Measurements from ENCODE around the gene ARHGEF4.

The ARHGEF4 gene

DNA sequence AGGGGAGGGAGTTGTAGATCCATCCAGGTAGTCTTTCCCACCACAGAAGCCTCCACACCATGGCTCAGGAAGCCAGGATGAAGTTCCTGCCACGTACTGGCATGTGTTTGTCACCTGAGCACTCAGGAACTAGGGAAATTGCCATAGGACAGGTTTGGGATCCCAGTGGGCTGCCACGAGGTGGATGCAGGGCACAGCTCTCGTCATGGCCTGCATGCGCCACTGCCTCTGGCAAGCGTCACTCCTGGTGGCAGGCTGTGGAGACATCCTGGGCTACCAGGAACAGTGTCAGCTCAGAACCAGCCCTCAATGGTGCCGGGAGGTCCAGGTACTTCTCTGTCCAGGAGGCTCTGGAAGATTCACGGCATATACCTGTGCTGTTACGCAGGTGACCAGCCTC is 3.8 kb downstream of the ARHGEF4 start:
- TF ChIP-seq, protein P1, sequence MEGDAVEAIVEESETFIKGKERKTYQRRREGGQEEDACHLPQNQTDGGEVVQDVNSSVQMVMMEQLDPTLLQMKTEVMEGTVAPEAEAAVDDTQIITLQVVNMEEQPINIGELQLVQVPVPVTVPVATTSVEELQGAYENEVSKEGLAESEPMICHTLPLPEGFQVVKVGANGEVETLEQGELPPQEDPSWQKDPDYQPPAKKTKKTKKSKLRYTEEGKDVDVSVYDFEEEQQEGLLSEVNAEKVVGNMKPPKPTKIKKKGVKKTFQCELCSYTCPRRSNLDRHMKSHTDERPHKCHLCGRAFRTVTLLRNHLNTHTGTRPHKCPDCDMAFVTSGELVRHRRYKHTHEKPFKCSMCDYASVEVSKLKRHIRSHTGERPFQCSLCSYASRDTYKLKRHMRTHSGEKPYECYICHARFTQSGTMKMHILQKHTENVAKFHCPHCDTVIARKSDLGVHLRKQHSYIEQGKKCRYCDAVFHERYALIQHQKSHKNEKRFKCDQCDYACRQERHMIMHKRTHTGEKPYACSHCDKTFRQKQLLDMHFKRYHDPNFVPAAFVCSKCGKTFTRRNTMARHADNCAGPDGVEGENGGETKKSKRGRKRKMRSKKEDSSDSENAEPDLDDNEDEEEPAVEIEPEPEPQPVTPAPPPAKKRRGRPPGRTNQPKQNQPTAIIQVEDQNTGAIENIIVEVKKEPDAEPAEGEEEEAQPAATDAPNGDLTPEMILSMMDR (IDR thresholded peaks at IDR 0.05; ENCODE audit: insufficient read depth, low read depth, low read length, missing control alignments) = no peak
- DNase-seq (ENCODE audit: low read depth) = no peak

DNA sequence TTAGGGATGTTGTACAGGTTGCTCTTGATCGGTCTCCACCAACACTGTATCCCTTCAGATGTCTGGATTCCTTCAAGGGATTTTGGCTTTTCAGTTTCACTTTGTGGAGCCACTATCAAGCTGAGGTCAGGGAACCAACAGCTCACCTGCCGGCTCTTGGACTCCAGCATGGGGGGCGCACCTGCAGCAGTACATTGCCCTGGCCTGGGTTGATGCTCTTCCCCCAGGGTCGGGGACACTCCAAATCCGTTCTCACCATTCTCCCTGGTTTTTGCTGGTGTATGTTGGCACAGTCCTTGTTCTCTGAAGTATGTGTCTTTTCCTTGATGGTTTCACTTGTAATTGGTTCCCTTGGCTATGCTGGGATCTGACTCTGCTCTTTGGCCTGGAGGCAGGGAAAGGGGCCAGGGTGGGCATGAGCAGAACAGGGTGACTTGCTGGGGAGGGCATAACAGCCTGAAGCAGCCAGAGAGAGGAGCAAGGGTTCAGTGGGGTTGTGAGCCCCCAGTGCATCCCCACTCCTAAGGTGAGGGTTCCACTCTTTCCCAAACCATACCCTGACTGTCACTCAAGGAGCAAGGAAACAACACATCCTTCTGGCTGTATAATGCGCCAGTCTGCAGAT is 5.1 kb downstream of the ARHGEF4 start:
- DNase-seq (ENCODE audit: low read depth) = no peak
- H3K4me3 ChIP-seq (ENCODE audit: low read depth, low read length) = no peak overlapping the region
- TF ChIP-seq, protein P1 (IDR thresholded peaks at IDR 0.05; ENCODE audit: insufficient read depth, low read depth, low read length, missing control alignments) = no peak

More for the DNA sequence above, 3.8 kb downstream of the ARHGEF4 start:
- no peak overlapping the region for H3K4me3 ChIP-seq (ENCODE audit: low read depth, low read length)

DNA sequence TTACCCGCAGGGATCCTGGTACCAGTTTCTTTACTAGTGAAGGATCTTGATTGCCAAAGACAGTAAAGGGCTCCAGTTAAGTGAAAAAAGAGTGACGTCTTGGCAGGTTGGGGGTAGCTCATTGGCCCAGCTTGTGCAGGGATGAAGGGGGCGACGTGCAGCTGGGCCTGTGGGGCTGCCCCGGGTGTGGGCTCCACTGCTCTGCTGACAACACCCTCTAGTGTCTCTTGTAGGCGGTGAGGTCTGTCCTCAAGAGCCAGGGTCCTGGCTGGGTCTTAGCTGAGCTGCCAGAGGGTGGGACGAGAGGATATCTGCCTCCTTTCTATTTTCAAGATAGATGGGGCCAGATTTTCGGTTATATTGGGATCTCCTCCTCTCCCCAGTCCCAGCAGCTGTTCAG is 6.1 kb downstream of the ARHGEF4 start:
- H3K4me3 ChIP-seq (ENCODE audit: low read depth, low read length) = no peak overlapping the region
- TF ChIP-seq, protein P1 (IDR thresholded peaks at IDR 0.05; ENCODE audit: insufficient read depth, low read depth, low read length, missing control alignments) = no peak
- DNase-seq (ENCODE audit: low read depth) = no peak

DNA sequence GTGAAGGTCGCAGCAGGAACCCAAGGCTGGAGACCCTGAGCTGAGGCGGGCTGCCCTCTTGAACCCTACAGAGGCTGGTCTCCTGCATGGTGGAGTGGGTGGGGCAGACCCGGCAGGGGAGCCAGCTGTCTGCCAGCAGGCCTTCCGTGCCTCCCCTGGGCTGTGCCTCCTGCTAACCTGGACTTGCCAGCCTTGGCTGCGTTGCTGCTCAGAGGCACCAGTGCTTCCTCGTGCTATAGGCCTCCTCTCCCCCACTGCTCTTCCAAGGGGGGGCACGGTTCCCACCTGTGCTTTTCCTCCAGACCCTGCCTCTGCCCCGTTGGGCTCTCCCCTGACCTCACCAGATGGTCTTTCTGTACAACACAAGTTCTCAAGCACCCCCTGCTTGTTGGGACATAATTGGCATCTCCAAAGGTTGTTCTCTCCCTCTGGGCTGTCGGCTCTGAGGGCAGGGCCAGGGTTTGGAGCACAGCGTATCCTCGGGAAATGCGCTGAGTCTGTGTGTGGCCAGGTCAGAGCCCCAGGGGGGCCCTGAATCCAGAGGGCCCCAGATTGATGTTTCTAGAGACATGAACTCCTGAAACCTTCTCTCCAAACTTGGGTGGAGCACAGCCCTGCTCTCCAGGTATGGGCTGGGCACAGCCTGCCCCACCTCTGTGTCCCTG is 6.7 kb downstream of the ARHGEF4 start:
- H3K4me3 ChIP-seq (ENCODE audit: low read depth, low read length) = no peak overlapping the region
- TF ChIP-seq, protein P1 (IDR thresholded peaks at IDR 0.05; ENCODE audit: insufficient read depth, low read depth, low read length, missing control alignments) = no peak
- DNase-seq (ENCODE audit: low read depth) = no peak

DNA sequence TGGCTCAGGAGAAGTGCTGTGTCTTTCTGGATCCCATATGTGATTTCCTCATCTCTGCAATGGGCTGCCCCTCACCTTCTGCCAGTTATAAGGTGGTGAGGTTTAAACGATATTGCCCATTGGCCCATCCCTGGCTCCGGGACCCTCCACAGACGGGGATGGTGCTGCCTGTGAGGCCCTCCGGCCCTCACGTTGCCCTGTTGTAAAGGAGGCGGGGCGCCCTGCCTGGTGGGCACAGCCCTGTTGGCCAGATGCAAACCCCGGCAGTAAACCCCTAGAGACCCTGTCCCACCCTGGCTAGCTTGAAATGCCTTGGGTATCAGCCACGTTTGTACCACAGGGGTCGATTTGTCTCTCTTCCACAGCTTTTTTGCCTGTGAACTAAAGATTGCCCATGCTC is 7.4 kb downstream of the ARHGEF4 start:
- TF ChIP-seq, protein P1 (IDR thresholded peaks at IDR 0.05; ENCODE audit: insufficient read depth, low read depth, low read length, missing control alignments) = no peak
- no peak for DNase-seq (ENCODE audit: low read depth)
- H3K4me3 ChIP-seq (ENCODE audit: low read depth, low read length) = no peak overlapping the region

DNA sequence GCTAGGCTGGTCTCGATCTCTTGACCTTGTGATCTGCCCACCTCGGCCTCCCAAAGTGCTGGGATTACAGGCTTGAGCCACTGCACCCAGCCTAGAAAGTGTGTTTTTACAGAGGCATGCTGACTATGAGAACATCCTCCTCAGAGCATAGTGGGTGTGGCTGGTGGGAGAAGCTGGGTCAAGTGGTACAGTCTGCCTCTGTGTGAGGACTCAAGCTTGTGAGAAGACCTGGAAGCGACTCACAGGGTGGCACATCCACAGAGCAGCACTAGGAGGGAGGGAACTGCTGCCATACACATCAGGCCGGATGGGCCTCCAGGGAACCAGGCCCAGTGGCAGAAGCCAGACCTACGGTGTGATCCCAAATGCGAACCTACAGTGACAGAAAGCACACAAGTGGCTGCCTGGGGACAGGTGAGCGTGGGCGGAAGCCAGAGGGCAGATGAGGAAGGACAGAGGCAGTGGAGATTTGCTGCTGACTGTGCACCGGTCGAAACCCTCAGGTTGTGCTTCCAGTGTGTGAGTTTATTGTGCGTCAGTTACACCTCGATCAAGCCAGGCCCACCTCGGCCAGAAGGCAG is 8.9 kb downstream of the ARHGEF4 start:
- no peak overlapping the region for H3K4me3 ChIP-seq (ENCODE audit: low read depth, low read length)
- TF ChIP-seq, protein P1 (IDR thresholded peaks at IDR 0.05; ENCODE audit: insufficient read depth, low read depth, low read length, missing control alignments) = no peak
- DNase-seq (ENCODE audit: low read depth) = no peak
